PFSK-1 (cell line): ENCODE data around the gene CD101. TPM values are rescaled to one million over a fixed set of nuclear protein-coding genes. Genes with fewer than 3 reads are reported as not detected.

Source experiments
- FOXP2 ChIP-seq: optimal IDR thresholded peaks from 2 replicates; pipeline ENCODE3; 2011; ENCODE audit warnings: borderline replicate concordance, control low read depth, inconsistent platforms; ENCODE audit not compliant: insufficient read depth; ENCODE audit errors: extremely low read length, extremely low read depth
- POLR2AphosphoS5 ChIP-seq: IDR thresholded peaks from 2 replicates; pipeline ENCODE4 v1.6.1; 2012; ENCODE audit warnings: low read depth, mild to moderate bottlenecking, control low read depth, low read length, moderate library complexity
- SIN3A ChIP-seq: IDR thresholded peaks from 2 replicates; pipeline ENCODE4 v1.6.1; 2012; ENCODE audit warnings: mild to moderate bottlenecking, low read length, moderate library complexity, borderline replicate concordance; ENCODE audit not compliant: insufficient read depth
- TAF1 ChIP-seq: IDR thresholded peaks from 2 replicates; pipeline ENCODE4 v1.6.1; 2012; ENCODE audit warnings: low read length, control low read depth, borderline replicate concordance; ENCODE audit not compliant: insufficient read depth
- polyA plus RNA-seq: library from polyadenylated mRNA; unstranded; fragments of >200 nt; gene quantifications from one replicate; pipeline ENCODE4 v1.2.1, GENCODE V29; 2012; ENCODE audit warnings: low read depth, missing spikeins; ENCODE audit not compliant: insufficient read length
- TF ChIP-seq, protein P1 (sequence below), 2 experiments: IDR thresholded peaks; 2 replicates each; pipeline versions ENCODE4 v1.6.1 to v1.8.0; 2011 to 2012; ENCODE audit warnings: low read depth in 2 of 2, low read length in 2 of 2, control low read depth in 1 of 2, inconsistent platforms in 1 of 2, mild to moderate bottlenecking in 1 of 2, moderate library complexity in 1 of 2; ENCODE audit not compliant: insufficient read depth in 1 of 2

Gene CD101
- 0.55 TPM for polyA plus RNA-seq

DNA sequence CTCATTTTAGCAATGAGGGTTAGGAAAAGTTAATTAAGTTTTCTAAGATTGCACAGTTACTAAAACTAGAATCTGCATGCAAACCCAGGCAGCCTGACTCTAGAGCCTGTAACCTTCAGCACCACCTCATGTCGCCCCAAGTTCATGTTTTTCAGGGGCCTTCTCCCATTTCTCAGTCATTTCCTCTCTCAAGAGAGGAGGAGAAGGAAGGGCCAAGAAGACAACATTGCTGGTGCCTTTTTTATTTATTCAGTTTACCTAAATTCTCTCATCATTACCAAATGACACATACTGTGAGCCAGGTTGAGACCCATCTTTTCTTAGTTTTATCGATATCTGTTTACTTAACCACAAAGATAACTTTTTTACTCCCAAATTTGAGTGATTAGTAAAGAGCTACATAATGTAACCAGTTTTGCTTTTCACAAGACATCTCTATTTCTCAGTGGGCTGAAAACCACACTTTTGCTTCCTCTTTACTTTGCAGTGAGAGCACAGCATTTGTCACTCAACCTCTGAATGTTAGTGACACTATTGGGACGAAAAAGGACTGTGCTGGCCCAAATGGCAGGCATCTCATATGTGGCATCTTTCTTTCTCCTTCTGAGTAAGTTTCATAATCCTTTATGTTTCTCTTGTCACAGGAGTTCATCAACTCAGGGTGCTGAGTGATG is at the start of gene CD101:
Gene CD101 (plus strand): TSS at position 507 of the 674 bp plus-strand sequence. CDS start 58 bp downstream, at position 565.
- TF ChIP-seq POLR2AphosphoS5 = no peak
- TF ChIP-seq FOXP2 = no peak
- TF ChIP-seq, protein P1, sequence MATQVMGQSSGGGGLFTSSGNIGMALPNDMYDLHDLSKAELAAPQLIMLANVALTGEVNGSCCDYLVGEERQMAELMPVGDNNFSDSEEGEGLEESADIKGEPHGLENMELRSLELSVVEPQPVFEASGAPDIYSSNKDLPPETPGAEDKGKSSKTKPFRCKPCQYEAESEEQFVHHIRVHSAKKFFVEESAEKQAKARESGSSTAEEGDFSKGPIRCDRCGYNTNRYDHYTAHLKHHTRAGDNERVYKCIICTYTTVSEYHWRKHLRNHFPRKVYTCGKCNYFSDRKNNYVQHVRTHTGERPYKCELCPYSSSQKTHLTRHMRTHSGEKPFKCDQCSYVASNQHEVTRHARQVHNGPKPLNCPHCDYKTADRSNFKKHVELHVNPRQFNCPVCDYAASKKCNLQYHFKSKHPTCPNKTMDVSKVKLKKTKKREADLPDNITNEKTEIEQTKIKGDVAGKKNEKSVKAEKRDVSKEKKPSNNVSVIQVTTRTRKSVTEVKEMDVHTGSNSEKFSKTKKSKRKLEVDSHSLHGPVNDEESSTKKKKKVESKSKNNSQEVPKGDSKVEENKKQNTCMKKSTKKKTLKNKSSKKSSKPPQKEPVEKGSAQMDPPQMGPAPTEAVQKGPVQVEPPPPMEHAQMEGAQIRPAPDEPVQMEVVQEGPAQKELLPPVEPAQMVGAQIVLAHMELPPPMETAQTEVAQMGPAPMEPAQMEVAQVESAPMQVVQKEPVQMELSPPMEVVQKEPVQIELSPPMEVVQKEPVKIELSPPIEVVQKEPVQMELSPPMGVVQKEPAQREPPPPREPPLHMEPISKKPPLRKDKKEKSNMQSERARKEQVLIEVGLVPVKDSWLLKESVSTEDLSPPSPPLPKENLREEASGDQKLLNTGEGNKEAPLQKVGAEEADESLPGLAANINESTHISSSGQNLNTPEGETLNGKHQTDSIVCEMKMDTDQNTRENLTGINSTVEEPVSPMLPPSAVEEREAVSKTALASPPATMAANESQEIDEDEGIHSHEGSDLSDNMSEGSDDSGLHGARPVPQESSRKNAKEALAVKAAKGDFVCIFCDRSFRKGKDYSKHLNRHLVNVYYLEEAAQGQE (IDR thresholded peaks at IDR 0.05; ENCODE audit: insufficient read depth in 1 of 2, low read depth in 2 of 2, low read length in 2 of 2) = no peak

- TF ChIP-seq POLR2AphosphoS5 (no peak), SIN3A (no peak), TAF1 (no peak)
These were observed 48.8 kb upstream of the CD101 start for GRCh38 chr1:116952738-116953275.

GRCh38 chr1:116954440-116954839 is 47.1 kb upstream of the CD101 start:
- no peak for TF ChIP-seq TAF1
- no peak for TF ChIP-seq SIN3A
- no peak for TF ChIP-seq FOXP2
- TF ChIP-seq POLR2AphosphoS5 = no peak
- TF ChIP-seq, protein P1 (IDR thresholded peaks at IDR 0.05; ENCODE audit: insufficient read depth in 1 of 2, low read depth in 2 of 2, low read length in 2 of 2) = no peak

DNA sequence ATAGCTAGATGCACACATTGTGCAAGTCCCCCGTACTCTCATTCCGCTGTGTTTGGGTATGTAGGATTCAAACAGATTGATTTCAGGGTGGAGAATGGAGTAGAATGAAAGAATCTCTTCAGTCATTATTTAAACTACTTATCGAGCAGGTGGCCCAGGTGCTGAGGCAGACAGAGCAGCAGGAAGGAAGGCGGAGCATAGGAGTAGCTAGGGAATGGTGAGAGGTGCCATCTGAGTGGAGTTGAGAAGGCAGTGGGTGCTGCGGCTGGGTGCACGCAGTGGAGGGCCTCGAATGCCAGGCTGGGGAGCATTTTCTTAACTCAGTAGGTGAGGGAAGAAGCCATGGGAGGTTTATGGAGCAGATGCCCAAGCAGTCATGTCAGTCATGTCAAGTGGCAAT is 45.2 kb upstream of the CD101 start:
- TF ChIP-seq SIN3A (no peak), POLR2AphosphoS5 (no peak), TAF1 (no peak), FOXP2 (no peak)
- TF ChIP-seq, protein P1 (IDR thresholded peaks at IDR 0.05; ENCODE audit: insufficient read depth in 1 of 2, low read depth in 2 of 2, low read length in 2 of 2) = no peak

- TF ChIP-seq POLR2AphosphoS5 (no peak), TAF1 (no peak), FOXP2 (no peak), SIN3A (no peak)
- TF ChIP-seq, protein P1 (IDR thresholded peaks at IDR 0.05; ENCODE audit: insufficient read depth in 1 of 2, low read depth in 2 of 2, low read length in 2 of 2) = no peak
These were observed 43.9 kb upstream of the CD101 start for GRCh38 chr1:116957646-116958045.
